Right lobe of liver (tissue), 4 donors: ENCODE data around the gene DRD2.

Experiments
- CTCF ChIP-seq, 4 donors: fragments of 200-600 bp in 3 of 4; fragments of 450-650 bp in 1 of 4; IDR thresholded peaks; one replicate each; pipeline versions ENCODE4 v1.5.1 to v1.8.0; 2016 to 2022; ENCODE audit warnings: antibody characterized with exemption in 4 of 4, mild to moderate bottlenecking in 2 of 4
- POLR2A ChIP-seq: fragments of 450-650 bp; IDR thresholded peaks from one replicate; pipeline ENCODE4 v1.6.1; 2017; ENCODE audit warnings: antibody characterized with exemption, mild to moderate bottlenecking
- donor health status: DM: no; HTN: no; CAD: no.
- donor health status: DM: no; HTN: no; CAD: no.
- donor health status: DM: no; HTN: yes; CAD: no.

GRCh38 chr11:113446112-113446511, 29.1 kb downstream of the DRD2 start:
- TF ChIP-seq CTCF (IDR thresholded peaks at IDR 0.05) (no peak), POLR2A (no peak)
